ENCODE measurements around the gene UBB. TPM values are rescaled to one million over a fixed set of nuclear protein-coding genes. Genes with fewer than 3 reads are reported as not detected.

UBB gene
- total RNA-seq, 3 donors from 2014 or later (not counting 1 experiment from before 2014, with no cell fraction given): 1,492 to 1,665 (median 1,530) TPM

DNA sequence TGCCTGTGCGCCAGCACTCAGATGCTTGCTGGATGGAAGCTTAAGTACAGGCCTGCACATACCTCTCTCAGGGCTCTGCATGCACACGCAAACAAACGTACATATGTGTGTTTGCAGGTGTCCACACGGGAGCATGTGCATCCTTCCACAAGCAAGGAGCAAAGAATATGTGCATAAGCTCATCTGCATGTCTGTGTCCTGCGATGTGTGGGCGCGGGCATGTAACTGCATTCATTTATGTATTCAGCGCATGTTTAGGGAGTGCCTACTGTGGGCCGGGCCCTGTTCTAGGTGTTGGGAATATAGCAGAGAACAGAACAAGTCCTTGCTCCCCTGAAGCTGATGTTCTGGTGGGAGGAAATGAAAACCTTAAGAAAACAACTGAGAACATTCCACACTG is 48.2 kb downstream of the UBB start:
- no peaks in the 10 kb centered on the region for H3K36me3 Mint-ChIP-seq
- peak overlapping the region; percentile 43 to 75 for H3K27ac Mint-ChIP-seq
- DNase-seq: no peak
- intact Hi-C loops (cut with micrococcal nuclease): no loop called here
- no peaks in the 10 kb centered on the region for H3K9me3 Mint-ChIP-seq
- peaks cover 0 to 15% of the 10 kb centered on the region in 2 donors for H3K4me1 Mint-ChIP-seq
- Histone ChIP-seq H3K36me3 (ENCODE audit: control insufficient read depth, insufficient read depth, low read length) (peaks cover 60% of the 10 kb centered on the region), H3K27me3 (ENCODE audit: control insufficient read depth, insufficient read depth, low read length) (no peaks in the 10 kb centered on the region), H3K9me3 (ENCODE audit: control insufficient read depth, insufficient read depth, low read length) (no peaks in the 10 kb centered on the region), H3K4me3 (ENCODE audit: low read length) (no peak overlapping the region), H3K27ac (ENCODE audit: low read length) (no peak overlapping the region), H3K4me1 (ENCODE audit: control insufficient read depth, insufficient read depth, low read length) (no peaks in the 10 kb centered on the region)
- no peak overlapping the region for H3K4me3 Mint-ChIP-seq
- no peaks in the 10 kb centered on the region for H3K27me3 Mint-ChIP-seq (ENCODE audit: low read depth in 2 of 2)
- TF ChIP-seq, protein P1, sequence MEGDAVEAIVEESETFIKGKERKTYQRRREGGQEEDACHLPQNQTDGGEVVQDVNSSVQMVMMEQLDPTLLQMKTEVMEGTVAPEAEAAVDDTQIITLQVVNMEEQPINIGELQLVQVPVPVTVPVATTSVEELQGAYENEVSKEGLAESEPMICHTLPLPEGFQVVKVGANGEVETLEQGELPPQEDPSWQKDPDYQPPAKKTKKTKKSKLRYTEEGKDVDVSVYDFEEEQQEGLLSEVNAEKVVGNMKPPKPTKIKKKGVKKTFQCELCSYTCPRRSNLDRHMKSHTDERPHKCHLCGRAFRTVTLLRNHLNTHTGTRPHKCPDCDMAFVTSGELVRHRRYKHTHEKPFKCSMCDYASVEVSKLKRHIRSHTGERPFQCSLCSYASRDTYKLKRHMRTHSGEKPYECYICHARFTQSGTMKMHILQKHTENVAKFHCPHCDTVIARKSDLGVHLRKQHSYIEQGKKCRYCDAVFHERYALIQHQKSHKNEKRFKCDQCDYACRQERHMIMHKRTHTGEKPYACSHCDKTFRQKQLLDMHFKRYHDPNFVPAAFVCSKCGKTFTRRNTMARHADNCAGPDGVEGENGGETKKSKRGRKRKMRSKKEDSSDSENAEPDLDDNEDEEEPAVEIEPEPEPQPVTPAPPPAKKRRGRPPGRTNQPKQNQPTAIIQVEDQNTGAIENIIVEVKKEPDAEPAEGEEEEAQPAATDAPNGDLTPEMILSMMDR (IDR thresholded peaks at IDR 0.05): no peak
- peak in 1 of 3 donors; percentile 3 for ATAC-seq
- 96% methylated on average over 9 of the region's 9 CpGs for WGBS (ENCODE audit: insufficient coverage)

DNA sequence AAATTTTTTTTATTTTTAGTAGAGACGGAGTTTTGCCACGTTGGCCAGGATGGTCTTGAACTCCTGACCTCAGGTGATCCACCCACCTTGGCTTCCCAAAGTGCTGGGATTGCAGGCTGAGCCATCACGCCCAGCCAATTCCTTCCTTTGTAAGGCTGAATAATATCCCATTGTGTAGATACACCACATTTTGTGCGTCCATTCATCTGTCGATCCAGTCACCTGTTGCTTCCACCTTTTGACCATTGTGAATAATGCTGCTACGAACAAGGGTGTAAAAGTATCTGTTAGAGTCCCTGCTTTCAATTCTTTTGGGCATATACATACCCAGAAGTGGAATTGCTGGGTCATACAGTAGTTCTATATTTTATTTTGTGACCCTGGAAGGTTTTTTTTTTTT is 49.8 kb downstream of the UBB start:
- TF ChIP-seq, protein P1 (IDR thresholded peaks at IDR 0.05): no peak
- H3K4me3 ChIP-seq (ENCODE audit: low read length): no peak overlapping the region
- no peak overlapping the region for H3K4me3 Mint-ChIP-seq
- no peak for ATAC-seq
- H3K36me3 Mint-ChIP-seq: no peaks in the 10 kb centered on the region
- no peaks in the 10 kb centered on the region for H3K4me1 ChIP-seq (ENCODE audit: control insufficient read depth, insufficient read depth, low read length)
- peaks cover 54% of the 10 kb centered on the region for H3K36me3 ChIP-seq (ENCODE audit: control insufficient read depth, insufficient read depth, low read length)
- DNase-seq: no peak
- H3K27ac ChIP-seq (ENCODE audit: low read length): no peak overlapping the region
- no peaks in the 10 kb centered on the region for H3K27me3 ChIP-seq (ENCODE audit: control insufficient read depth, insufficient read depth, low read length)
- no peaks in the 10 kb centered on the region for H3K27me3 Mint-ChIP-seq (ENCODE audit: low read depth in 2 of 2)
- intact Hi-C loops (cut with micrococcal nuclease): no loop called here
- WGBS (ENCODE audit: insufficient coverage): 94% methylated on average over 6 of the region's 6 CpGs
- H3K9me3 ChIP-seq (ENCODE audit: control insufficient read depth, insufficient read depth, low read length): no peaks in the 10 kb centered on the region
- H3K4me1 Mint-ChIP-seq: peaks cover 4 to 17% of the 10 kb centered on the region in 2 donors
- peak overlapping the region in 1 of 2 donors; percentile 43 for H3K27ac Mint-ChIP-seq
- H3K9me3 Mint-ChIP-seq: no peaks in the 10 kb centered on the region

DNA sequence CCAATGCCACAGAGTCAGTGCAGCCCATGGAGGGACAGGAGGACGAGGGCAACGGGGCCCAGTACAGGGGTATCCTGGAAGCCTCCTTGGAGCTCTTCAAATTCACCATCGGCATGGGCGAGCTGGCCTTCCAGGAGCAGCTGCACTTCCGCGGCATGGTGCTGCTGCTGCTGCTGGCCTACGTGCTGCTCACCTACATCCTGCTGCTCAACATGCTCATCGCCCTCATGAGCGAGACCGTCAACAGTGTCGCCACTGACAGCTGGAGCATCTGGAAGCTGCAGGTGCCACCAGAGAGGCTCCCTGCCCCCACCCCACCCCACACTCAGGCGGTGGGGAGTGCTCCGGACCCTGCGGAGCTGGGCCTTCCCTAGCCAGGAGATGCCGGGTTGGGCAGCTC is 51.1 kb downstream of the UBB start:
- no peaks in the 10 kb centered on the region for H3K36me3 Mint-ChIP-seq
- intact Hi-C loops (cut with micrococcal nuclease): no loop called here

More for the DNA sequence above, 51.1 kb downstream of the UBB start:
- Histone ChIP-seq H3K27me3 (ENCODE audit: control insufficient read depth, insufficient read depth, low read length) (no peaks in the 10 kb centered on the region), H3K27ac (ENCODE audit: low read length) (no peak overlapping the region), H3K9me3 (ENCODE audit: control insufficient read depth, insufficient read depth, low read length) (no peaks in the 10 kb centered on the region), H3K36me3 (ENCODE audit: control insufficient read depth, insufficient read depth, low read length) (peaks cover 41% of the 10 kb centered on the region), H3K4me1 (ENCODE audit: control insufficient read depth, insufficient read depth, low read length) (no peaks in the 10 kb centered on the region), H3K4me3 (ENCODE audit: low read length) (no peak overlapping the region)
- TF ChIP-seq, protein P1 (IDR thresholded peaks at IDR 0.05): no peak
- Mint-ChIP-seq H3K4me3 (no peak overlapping the region), H3K27ac (peak overlapping the region in 1 of 2 donors; percentile 56), H3K4me1 (peaks cover 13 to 29% of the 10 kb centered on the region in 2 donors), H3K27me3 (ENCODE audit: low read depth in 2 of 2) (no peaks in the 10 kb centered on the region), H3K9me3 (no peaks in the 10 kb centered on the region)
- no peak for ATAC-seq
- 97% methylated on average over 15 of the region's 15 CpGs for WGBS (ENCODE audit: insufficient coverage)
- no peak for DNase-seq

Other genes starting within 250 kb of the UBB start
- 100 to 1,000 TPM; 195 to 238 (median 238) TPM for gene NCOR1, start 165.6 kb upstream of the UBB start, total RNA-seq
- gene PIGL, start 163.9 kb upstream of the UBB start, total RNA-seq: 10 to 100 TPM; 44.2 to 68.3 (median 47.9) TPM
- 10 to 100 TPM; 11.3 to 20.0 (median 15.1) TPM for gene CENPV, start 27.6 kb upstream of the UBB start, total RNA-seq
- 100 to 1,000 TPM; 138 to 163 (median 147) TPM for gene TRPV2, start 34.5 kb downstream of the UBB start, total RNA-seq
- gene LRRC75A, start 111.1 kb downstream of the UBB start, total RNA-seq: 1 to 10 TPM; 2.6 to 3.0 (median 3.0) TPM
- 1 to 10 TPM; 2.4 to 7.4 (median 5.3) TPM for gene ZNF287, start 188.1 kb downstream of the UBB start, total RNA-seq